Central memory CD8-positive, alpha-beta T cell (primary cell): ENCODE data around the gene PARD6G.

Experiments
- ATAC-seq: fragments of 150-1000 bp; cut with Tn5 transposase; replicated peaks from 2 replicates; pipeline ENCODE4 v1.10.0; 2022; ENCODE audit warnings: mild to moderate bottlenecking, moderate FRiP score, moderate number of reproducible peaks; ENCODE audit not compliant: poor library complexity, severe bottlenecking; ENCODE audit errors: extremely low read depth
- DNase-seq, 2 donors: peaks; one replicate each; pipeline ENCODE4 v3.0.0; 2021; ENCODE audit warnings: low spot score in 2 of 2
- H3K27ac Mint-ChIP-seq: one replicate; pipeline ENCODE4 v1.8.0; 2022; ENCODE audit warnings: low read depth, mild to moderate bottlenecking, moderate library complexity, mixed read lengths
- H3K27me3 Mint-ChIP-seq: one replicate; pipeline ENCODE4 v1.8.0; 2022; ENCODE audit warnings: mixed read lengths
- H3K36me3 Mint-ChIP-seq: one replicate; pipeline ENCODE4 v1.8.0; 2022; ENCODE audit warnings: mild to moderate bottlenecking, moderate library complexity, mixed read lengths; ENCODE audit not compliant: insufficient read depth
- H3K4me1 Mint-ChIP-seq: one replicate; pipeline ENCODE4 v1.8.0; 2022; ENCODE audit warnings: mixed read lengths
- H3K4me3 Mint-ChIP-seq: one replicate; pipeline ENCODE4 v1.8.0; 2022; ENCODE audit warnings: mild to moderate bottlenecking, moderate library complexity, mixed read lengths
- H3K9me3 Mint-ChIP-seq: one replicate; pipeline ENCODE4 v1.8.0; 2022; ENCODE audit warnings: mixed read lengths

Gene PARD6G

DNA sequence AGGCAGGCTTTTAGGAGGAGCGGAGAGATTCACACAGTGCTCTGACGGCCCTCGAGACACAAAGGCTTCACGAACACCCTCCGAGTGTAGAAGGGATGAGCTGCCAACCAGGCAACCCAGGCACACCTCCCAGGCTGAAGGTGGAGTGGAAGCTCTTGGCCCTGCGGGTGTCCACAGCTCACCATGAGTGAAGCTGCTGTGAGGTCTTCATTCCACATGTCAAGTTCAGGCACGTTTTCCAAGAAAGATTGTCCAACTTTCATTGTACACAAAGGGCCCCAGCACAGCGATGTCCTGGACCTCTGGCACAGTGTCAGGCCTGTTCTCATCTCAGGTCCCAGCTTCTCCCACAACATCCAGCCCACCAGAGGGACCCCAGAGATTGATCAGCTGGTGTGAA lies 13.4 kb downstream of the PARD6G start:
- DNase-seq: no peak
- no peaks in the 10 kb centered on the region for H3K4me1 Mint-ChIP-seq
- no peak for ATAC-seq
- peaks cover 42% of the 10 kb centered on the region for H3K27me3 Mint-ChIP-seq
- no peaks in the 10 kb centered on the region for H3K9me3 Mint-ChIP-seq
- peaks cover 2% of the 10 kb centered on the region for H3K36me3 Mint-ChIP-seq
- H3K4me3 Mint-ChIP-seq: no peak overlapping the region
- no peak overlapping the region for H3K27ac Mint-ChIP-seq

DNA sequence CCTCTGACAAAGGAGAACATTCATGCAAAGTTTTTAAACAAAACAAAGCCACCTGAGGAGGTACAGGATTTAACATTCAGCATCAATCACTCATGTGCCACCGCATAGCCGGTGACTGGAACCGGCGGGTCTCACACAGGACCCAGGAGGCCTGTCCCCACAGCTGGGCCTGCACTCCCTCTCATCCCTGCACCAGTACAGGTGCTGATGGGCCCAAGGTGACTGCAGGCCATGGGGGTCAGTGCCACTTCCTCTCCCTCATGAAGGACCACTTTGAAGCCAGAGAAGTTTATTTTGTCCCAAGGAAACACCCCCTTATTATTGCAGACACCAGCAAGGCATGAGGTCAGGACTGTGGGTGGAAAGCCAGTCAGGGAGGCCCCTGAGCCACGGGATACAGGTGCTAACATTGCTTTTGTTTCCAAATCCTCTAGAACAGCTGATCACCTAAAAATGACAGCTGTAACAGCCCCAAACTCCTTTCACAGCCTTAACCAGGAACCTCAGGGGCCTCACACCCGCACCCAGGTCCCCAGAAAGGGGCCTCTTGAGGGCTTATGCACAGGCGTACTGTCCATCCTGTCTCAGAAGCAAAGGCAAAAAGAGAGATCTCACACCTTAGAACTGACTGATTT lies 14.0 kb downstream of the PARD6G start:
- H3K4me1 Mint-ChIP-seq: no peaks in the 10 kb centered on the region
- H3K27ac Mint-ChIP-seq: no peak overlapping the region
- DNase-seq (no peak), ATAC-seq (no peak)
- H3K9me3 Mint-ChIP-seq: no peaks in the 10 kb centered on the region
- H3K4me3 Mint-ChIP-seq: no peak overlapping the region
- H3K36me3 Mint-ChIP-seq: peaks cover 2% of the 10 kb centered on the region
- H3K27me3 Mint-ChIP-seq: peaks cover 42% of the 10 kb centered on the region

DNA sequence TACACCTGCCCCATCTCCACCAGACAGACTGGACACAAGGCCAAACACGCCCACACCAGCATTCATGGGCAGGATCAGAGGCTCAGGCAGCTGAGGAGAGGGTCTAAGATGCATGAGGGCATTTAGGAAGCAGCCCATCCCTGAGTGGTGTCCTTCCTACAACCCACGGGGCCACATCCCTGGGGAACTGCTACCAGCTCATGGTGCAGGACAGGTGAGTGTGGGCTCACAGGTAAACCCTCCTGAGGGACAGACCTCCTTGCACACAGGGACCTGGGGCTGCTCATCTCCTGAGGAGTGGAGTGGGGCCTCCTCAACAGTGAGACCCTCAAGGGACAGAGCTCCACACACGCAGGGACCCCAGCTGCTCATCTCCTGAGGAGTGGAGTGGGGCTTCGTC lies 14.6 kb downstream of the PARD6G start:
- Mint-ChIP-seq H3K27me3 (peaks cover 42% of the 10 kb centered on the region), H3K4me1 (no peaks in the 10 kb centered on the region), H3K36me3 (peaks cover 2% of the 10 kb centered on the region), H3K4me3 (no peak overlapping the region), H3K27ac (no peak overlapping the region), H3K9me3 (no peaks in the 10 kb centered on the region)
- DNase-seq (no peak), ATAC-seq (no peak)

DNA sequence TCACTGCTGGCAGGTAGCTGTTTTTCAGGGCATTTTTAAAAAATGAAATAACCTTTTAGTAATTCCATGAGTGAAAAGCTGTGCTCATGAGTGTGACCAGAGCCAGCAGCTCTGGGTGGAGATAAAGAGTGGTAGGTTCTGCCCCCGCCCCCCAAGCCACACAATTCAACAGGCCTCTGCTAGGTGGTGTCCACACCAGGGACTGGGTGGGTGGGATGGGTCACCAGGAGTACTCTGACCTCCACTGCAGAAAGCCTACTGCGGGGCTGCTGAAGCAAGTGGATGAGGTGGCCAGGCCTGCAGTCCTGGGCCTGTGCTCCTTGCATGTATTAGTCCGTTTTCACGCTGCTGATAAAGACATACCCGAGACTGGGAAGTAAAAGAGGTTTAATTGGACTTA lies 15.3 kb downstream of the PARD6G start:
- no peaks in the 10 kb centered on the region for H3K9me3 Mint-ChIP-seq
- H3K36me3 Mint-ChIP-seq: peaks cover 2% of the 10 kb centered on the region
- no peak overlapping the region for H3K4me3 Mint-ChIP-seq
- no peaks in the 10 kb centered on the region for H3K4me1 Mint-ChIP-seq
- DNase-seq: no peak
- H3K27ac Mint-ChIP-seq: no peak overlapping the region
- no peak for ATAC-seq
- H3K27me3 Mint-ChIP-seq: peaks cover 42% of the 10 kb centered on the region

DNA sequence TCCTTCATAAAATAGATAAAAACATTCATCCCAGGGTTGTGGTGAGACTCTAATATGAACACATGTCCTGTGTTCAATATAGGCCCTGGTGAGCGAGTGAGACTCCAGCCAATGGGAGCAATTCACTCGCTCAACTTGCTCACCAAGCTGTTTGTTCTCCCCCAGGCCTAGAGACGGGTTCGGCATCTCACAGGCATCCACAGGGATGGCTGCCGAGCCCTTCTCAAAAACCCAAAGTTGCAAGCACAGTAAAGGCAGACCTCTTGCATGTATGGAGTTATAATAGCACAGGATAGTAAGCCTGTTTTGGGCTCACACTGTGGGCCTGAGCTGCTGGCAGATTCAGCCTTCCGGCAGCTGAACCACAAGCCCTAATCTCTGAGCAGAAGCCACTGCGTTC lies 15.7 kb downstream of the PARD6G start:
- Mint-ChIP-seq H3K27ac (no peak overlapping the region), H3K27me3 (peaks cover 40% of the 10 kb centered on the region), H3K4me3 (no peak overlapping the region), H3K9me3 (no peaks in the 10 kb centered on the region), H3K36me3 (peaks cover 2% of the 10 kb centered on the region), H3K4me1 (no peaks in the 10 kb centered on the region)
- no peak for ATAC-seq
- DNase-seq: no peak

DNA sequence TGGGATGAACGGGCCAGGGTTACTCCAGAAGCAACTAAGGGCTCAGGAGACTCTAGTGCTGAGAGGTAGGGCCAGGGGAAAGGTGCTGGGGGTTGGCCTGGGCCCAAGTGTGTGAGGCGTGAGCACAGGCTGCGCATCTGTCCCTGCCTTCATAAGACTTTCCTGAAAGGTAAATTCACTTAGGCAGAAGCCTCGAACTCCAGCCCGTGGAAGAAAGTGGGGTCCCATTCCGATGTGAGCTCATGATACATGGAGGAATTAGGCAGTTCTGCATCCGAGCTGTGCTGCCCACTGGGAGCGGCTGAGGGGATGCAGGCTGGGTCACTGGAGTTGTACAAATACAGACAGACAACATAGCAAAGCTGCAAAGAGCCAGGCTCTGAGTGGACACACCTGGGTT lies 16.2 kb downstream of the PARD6G start:
- DNase-seq (no peak), ATAC-seq (no peak)
- Mint-ChIP-seq H3K27me3 (peaks cover 40% of the 10 kb centered on the region), H3K36me3 (peaks cover 2% of the 10 kb centered on the region), H3K9me3 (no peaks in the 10 kb centered on the region), H3K4me3 (no peak overlapping the region), H3K4me1 (no peaks in the 10 kb centered on the region), H3K27ac (no peak overlapping the region)

DNA sequence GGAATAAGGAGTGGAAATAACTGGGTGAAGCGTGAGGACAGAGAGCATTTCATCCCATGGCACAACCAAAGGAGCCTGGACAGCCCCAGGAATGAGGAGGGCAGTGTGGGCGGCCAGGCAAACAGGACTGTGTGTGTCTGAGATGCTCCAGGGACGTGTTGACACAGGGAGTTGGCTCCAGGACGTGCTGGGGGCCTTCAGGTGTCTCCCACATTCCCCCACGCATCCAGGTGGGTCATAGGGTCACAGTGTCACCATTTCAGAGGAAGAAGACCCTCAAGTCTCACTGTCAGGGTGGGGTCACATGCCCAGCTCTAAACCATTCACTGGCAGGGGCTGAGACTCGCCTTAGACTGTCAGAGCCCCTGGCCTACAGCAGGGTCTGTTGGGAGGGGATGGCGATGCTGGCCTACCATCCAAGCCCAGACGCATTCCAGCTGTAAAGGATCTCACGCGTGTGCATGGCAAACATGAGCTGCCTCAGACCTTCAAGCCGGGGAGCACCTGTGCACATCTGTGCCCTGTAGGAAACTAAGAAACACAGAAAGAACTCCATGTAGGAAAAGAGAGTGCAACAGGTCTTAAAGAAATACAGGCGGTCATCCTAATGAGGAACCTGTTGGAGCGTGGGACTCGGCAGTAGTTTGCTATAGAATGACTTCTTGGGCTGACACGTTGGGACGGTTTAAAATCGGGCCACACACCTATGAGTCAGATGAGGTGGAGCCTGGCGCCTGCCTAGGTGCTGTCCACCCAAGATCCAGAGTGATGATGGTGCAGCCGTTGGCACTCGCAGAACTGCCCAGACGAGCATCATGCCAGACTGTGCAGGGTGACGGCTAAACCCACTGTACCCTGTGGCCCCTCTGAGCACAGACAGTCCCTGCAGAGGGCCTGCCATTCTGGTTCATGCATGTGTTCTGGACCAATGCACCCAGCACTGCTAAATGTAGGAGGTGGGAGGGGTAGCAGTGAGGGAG lies 17.3 kb downstream of the PARD6G start:
- Mint-ChIP-seq H3K36me3 (peaks cover 2% of the 10 kb centered on the region), H3K27me3 (peaks cover 32% of the 10 kb centered on the region), H3K4me3 (no peak overlapping the region), H3K4me1 (no peaks in the 10 kb centered on the region), H3K9me3 (no peaks in the 10 kb centered on the region), H3K27ac (no peak overlapping the region)
- DNase-seq: no peak
- ATAC-seq: no peak

DNA sequence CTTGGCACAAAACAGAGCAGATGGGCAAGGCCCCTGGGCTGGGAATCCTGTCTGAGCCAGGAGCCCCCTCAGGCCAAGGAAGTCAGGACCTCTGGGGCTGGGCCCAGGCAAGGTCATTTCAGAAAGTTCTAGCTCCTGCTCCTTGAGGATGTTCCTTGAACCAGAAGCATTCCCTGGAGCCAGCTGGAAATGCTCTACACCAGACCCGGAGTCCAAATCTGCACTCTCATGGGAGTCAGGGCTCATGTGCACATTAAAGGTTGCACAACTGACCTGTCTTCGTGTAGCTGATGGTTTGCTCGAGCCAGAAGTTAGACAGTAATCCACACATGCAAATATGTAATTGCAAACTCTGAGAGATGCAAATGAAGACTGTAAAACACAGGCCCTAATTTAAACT lies 18.0 kb downstream of the PARD6G start:
- no peak for ATAC-seq
- peaks cover 2% of the 10 kb centered on the region for H3K36me3 Mint-ChIP-seq
- H3K27me3 Mint-ChIP-seq: peaks cover 25% of the 10 kb centered on the region
- H3K27ac Mint-ChIP-seq: no peak overlapping the region
- no peak overlapping the region for H3K4me3 Mint-ChIP-seq
- H3K9me3 Mint-ChIP-seq: no peaks in the 10 kb centered on the region
- DNase-seq: no peak
- H3K4me1 Mint-ChIP-seq: no peaks in the 10 kb centered on the region

DNA sequence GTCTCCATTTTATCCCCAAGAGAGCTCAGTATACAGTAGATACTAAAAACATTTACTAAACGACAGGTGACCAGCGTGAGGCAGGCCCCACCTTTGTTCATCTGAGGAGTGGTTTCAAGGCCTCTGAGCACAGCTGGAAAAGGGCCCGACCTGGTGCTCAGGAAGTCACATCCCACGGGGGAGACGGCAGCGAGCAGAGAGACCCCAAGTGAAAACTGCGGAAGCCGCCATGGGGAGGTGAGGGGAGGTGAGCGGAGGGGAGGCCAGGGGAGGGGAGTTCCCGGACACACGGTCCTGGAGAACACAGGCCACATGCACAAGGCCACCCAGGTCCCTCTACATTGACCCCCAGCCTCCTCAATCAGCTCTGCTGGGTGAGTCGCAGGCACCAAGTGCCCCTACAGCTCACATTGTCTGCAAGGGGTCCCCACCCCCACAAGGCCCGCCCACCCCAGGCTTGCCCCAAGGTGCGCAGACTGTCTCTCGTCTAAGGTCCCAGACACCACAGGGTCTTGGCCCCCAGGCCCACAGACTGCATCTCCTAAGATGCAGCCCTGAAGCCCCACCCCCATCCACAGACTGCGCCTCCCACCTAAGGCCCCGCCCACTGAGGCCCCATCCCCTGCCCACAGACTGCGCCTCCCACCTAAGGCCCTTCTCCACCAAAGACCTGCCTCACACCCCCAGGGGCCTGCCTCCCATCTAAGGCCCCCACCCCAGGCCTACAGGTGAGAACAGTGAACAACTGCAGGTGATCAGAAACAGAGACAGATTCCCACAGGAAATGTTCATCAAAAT lies 19.1 kb downstream of the PARD6G start:
- ATAC-seq (no peak), DNase-seq (no peak)
- Mint-ChIP-seq H3K4me3 (no peak overlapping the region), H3K4me1 (no peaks in the 10 kb centered on the region), H3K27me3 (peaks cover 17% of the 10 kb centered on the region), H3K9me3 (no peaks in the 10 kb centered on the region), H3K27ac (no peak overlapping the region), H3K36me3 (peaks cover 1% of the 10 kb centered on the region)

DNA sequence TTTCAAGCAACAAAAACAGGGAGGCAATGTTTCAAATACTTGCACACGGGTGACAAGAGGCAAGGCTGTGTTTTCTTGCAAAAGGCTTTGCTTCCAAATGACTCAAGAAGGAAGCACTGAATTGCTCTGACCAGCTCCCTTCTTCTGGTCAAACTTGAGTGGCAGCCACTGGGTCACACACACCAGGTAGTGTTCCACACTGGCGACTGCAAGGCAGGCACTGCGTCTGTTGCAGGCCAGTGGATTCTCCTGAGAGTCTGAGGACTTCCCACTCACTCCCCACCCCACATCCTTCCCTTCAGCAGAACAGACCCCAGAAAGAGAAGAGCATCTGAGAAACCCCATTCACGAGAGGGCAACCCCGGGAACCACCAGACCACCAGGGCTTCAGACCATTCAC lies 19.8 kb downstream of the PARD6G start:
- no peak overlapping the region for H3K27ac Mint-ChIP-seq
- no peaks in the 10 kb centered on the region for H3K4me1 Mint-ChIP-seq
- peaks cover 17% of the 10 kb centered on the region for H3K27me3 Mint-ChIP-seq
- no peak overlapping the region for H3K4me3 Mint-ChIP-seq
- no peak for DNase-seq
- H3K36me3 Mint-ChIP-seq: peaks cover 1% of the 10 kb centered on the region
- no peaks in the 10 kb centered on the region for H3K9me3 Mint-ChIP-seq
- ATAC-seq: no peak

DNA sequence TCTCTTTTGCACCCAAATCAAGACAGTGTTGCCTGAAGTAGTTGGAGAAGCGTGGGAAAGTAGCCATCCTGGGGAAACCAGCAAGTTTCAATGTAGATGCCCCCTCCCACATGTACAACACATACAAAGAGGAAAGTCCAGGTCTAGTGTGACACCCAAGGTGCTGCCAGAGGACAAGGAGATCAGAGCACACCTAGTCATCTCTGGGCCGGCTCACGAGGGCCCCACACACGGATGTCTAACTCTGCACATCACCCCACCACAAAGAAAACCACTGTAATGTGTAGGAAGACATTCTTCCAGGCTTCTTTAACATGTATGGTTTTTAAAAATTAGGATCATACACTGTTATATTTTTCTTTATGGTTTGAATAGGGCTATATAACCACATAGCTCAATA lies 21.6 kb downstream of the PARD6G start:
- Mint-ChIP-seq H3K4me1 (no peaks in the 10 kb centered on the region), H3K4me3 (no peak overlapping the region), H3K27ac (no peak overlapping the region), H3K36me3 (no peaks in the 10 kb centered on the region), H3K27me3 (peaks cover 32% of the 10 kb centered on the region), H3K9me3 (no peaks in the 10 kb centered on the region)
- DNase-seq (no peak), ATAC-seq (no peak)

DNA sequence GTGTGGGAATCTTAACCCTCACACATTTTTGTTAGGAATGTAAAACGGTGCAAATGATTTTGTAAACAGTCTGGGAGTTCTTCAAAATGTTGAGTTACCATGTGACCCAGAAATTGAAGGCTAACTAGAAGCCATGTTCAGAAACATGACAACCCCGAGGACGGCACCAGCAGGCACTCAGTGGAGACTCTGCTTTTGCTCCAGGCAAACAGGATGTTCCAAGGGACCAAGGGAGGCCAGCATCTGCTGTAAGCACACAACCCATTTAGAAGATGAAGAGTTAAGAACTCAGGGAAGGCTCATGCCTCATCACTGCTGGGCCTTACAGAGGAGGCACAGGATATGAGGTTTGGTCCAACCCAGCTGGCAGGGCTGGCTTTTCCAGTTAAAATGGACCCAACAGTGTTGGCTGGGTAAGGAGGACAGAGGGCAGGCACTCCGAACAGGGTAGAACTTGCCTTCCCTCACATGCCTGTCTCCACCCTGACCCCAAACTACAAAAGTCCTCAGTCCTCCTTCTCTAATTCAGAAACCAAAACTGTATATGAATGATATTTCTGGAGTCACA lies 23.6 kb downstream of the PARD6G start:
- ATAC-seq: no peak
- Mint-ChIP-seq H3K27ac (no peak overlapping the region), H3K27me3 (peaks cover 34% of the 10 kb centered on the region), H3K4me3 (no peak overlapping the region), H3K36me3 (no peaks in the 10 kb centered on the region), H3K4me1 (no peaks in the 10 kb centered on the region), H3K9me3 (no peaks in the 10 kb centered on the region)
- no peak for DNase-seq
